Inferior parietal cortex (tissue), 1 donor: Measurements from ENCODE around the gene TSC1.
"Not testable (repeated sequence)": the region's sequence is repeated elsewhere in the genome, so short reads cannot be mapped to it uniquely, and the experiment has no call there.

Source experiments
- DNase-seq: peaks from one replicate; pipeline ENCODE4 v3.0.0-alpha.2; 2016; ENCODE audit errors: extremely low spot score

Gene TSC1

DNA sequence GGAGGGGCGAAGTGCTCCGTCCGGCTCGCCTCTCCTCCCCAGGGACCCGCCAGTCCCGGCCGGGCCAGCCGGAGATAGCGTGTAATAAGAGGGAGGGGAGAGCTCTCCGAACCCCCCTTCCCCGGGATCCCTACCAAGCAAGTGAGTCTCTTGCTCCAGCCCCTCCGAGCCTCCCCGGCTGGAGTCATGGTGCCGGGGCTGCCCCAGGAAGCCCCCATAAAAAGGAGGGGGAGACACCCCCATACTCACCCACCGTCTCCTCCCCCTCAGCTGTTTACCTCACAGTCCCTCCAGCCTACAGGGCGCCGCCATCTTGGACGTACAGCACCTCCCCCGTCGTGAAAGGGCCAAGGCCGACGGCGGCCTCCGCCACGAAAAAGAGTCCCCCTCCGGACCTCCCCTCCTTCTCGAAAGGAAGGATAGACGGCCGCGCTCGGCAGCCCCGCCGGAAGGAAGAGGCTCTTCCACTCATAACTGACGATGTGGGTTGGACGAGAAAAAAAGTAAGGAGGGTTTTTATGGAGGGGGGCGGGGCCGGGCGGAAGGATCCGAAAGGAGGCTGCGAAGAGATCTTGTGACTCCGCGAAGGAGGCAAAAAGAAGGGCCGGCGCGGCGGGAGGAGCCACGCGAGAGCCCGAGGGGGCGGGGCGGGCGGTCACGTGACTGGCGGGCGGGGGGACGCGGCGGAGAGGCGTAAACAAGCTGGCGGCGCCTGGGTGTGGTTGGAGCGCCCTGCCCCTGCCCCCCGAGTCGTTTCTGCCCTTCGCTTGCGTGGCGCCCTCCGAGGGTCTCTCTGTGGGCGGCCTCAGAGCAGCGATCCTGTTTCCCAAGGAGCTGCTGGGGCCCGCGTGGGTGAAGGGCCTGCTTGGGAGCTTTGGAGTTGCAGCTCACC, at the start of gene TSC1:
TSC1 (minus strand) TSS at position 323 of the 892 bp plus-strand sequence. CDS start 15,744 bp downstream, outside the sequence.
- peak; percentile 85 for DNase-seq

DNA sequence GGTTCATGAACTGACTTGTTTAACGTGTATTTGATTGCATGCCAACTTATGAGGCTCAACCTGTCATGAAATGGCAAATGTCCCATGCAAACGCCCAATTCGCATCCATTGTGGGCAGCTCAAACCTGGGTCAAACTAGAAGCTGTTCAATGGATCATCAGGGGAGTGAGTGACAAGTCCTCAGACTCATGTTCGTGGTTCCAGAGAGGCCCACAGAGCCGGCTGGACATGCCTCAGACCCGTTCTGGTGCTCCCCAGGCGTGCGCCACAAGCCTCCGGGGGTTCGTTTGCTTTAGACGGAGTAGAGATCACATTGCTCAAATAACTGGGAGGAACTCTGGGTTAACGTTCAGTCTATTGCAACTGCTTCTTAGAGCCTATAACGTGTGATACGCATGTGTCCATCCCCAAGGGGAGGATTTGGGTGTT, 49.1 kb upstream of the TSC1 start:
- no peak for DNase-seq

DNA sequence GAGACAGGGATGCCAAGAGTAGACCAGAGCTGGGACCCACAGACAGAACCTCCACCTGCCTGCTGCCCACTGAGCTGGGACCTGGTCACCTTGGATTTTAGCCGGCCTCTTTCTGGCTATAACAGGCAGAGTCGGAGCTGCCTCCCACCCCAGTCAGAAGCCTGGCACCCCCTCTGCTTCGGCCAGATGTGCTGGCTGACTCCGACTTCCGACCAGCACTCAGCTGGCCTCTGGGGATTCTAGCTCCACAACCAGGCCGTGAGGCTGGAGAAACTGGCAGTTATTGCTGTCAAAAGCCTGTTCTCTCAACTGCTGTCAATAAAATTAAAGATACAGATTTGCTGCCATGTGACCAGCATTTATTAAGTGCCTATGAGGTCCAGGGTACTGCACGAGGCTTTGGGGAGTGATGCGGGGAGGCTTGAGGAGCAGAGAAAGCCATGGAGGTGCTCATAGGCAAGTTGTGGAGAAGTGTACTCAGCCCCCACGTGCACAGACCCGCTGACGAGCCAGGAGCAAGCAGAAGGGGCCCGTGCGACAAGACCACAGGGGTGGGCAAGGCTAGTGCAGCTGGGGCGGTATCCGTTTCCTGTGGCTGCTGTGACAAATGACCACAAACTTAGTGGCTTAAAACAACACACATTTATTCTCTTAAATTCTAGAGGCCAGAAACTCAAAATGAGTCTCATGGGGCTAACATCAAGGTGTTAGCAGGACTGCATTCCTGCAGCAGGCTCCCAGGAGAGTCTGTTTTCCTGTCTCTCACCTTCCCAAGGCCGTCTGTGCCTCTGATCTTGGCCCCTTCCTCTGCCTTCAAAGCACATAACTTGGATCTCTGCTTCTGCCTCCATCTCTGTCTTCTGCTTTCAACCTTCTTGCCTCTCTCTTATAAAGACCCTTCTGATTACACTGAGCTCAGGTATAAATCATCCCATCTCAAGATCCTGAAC, 47.2 kb upstream of the TSC1 start:
- DNase-seq, result no peak

DNA sequence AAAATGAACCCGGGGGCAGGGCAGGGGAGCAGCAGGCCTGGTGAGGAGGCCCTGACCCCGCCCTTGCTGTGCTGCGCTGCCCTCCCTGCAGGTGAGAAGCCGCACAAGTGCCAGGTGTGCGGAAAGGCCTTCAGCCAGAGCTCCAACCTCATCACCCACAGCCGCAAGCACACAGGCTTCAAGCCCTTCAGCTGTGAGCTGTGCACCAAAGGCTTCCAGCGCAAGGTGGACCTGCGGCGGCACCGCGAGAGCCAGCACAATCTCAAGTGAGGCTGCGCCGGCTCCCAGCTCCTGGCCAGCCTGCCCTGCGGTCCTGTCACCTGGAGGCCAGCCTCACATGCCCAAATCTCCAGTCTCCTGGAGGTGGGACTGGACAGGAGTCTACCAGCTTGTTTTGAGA, 46.4 kb upstream of the TSC1 start:
- DNase-seq, result no peak

DNA sequence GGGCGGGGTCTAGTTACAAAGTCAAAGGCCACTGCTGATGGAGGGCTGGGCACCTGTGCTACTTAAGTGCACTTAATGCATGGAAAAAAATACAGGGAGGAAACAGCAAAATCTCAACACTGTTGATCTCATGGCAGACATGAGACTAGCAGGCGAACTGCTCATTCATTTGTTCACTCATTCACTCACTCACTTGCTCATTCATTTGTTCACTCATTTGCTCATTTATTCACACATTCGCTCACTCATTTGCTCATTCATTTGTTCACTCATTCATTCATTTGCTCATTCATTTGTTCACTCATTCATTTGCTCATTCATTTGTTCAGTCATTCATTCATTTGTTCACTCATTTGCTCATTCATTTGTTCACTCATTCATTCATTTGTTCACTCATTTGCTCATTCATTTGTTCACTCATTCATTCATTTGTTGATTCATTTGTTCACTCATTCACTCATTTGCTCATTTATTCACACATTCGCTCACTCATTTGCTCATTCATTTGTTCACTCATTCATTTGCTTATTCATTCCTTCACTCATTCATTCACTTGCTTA, 45.7 kb upstream of the TSC1 start:
- DNase-seq, result not testable (repeated sequence)

DNA sequence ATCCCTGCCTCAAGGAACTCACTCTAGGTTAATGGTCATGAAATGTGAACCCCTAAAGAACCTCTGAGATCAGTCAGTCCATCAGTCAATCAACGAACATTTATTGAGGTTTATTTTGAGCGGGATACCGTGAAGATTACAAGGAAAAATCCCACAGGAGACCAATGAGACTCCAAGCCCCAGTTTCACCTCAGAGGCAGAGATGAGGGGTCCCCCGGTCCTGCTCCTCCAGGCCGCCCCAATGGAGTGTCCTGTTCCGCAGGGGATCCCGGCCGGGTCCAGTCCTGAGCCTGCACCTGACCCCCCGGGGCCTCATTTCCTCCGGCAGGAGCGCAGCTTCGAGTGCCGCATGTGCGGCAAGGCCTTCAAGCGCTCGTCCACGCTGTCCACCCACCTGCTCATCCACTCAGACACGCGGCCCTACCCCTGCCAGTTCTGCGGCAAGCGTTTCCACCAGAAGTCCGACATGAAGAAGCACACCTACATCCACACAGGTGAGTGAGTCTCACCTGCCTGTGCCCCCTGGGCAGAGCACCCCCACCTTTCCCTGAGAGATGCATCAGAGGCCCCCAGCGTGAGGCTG, 45.1 kb upstream of the TSC1 start:
- no peak for DNase-seq

DNA sequence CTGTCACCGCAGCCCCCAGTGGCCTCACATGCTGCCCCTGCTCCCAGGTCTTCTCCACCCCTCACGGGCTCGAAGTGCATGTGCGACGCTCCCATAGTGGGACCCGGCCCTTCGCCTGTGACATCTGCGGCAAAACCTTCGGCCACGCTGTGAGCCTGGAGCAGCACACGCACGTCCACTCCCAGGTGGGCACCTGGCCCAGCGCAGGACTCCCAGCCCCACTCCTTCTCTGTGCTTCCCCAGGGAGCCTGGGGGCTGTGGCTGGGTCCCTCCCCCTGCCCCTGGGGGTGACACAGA, 44.5 kb upstream of the TSC1 start:
- DNase-seq, result no peak

DNA sequence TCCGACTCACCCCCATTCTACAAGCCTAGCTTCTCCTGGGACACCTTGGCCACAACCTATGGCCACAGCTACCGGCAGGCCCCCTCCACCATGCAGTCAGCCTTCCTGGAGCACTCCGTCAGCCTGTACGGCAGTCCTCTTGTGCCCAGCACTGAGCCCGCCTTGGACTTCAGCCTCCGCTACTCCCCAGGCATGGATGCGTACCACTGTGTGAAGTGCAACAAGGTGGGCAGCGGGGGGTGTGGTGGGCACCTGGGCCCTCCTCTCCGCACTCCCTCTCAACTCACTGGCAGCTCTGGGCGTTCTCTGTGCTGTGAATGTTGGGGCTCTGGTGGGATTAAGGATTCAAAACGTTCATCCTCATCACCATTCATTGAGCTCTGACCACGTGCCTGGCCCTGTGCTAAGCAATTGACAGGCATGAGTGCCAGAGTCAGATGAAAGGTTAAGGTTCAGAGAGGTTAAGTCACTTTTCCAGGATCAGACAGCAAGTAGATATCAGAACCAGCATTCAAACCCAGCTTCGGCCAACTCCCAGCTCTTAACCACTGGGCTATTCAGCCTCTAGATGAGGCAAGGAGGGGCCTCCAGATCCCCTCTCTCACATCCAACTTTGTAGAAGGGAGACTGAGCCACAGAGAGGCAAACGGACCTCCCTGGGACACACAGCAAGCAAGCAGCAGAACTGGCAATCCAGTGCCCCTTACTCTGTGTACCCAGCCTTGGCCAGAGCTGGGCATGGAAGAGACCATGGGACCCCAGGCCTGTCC, 44.0 kb upstream of the TSC1 start:
- DNase-seq, result no peak

DNA sequence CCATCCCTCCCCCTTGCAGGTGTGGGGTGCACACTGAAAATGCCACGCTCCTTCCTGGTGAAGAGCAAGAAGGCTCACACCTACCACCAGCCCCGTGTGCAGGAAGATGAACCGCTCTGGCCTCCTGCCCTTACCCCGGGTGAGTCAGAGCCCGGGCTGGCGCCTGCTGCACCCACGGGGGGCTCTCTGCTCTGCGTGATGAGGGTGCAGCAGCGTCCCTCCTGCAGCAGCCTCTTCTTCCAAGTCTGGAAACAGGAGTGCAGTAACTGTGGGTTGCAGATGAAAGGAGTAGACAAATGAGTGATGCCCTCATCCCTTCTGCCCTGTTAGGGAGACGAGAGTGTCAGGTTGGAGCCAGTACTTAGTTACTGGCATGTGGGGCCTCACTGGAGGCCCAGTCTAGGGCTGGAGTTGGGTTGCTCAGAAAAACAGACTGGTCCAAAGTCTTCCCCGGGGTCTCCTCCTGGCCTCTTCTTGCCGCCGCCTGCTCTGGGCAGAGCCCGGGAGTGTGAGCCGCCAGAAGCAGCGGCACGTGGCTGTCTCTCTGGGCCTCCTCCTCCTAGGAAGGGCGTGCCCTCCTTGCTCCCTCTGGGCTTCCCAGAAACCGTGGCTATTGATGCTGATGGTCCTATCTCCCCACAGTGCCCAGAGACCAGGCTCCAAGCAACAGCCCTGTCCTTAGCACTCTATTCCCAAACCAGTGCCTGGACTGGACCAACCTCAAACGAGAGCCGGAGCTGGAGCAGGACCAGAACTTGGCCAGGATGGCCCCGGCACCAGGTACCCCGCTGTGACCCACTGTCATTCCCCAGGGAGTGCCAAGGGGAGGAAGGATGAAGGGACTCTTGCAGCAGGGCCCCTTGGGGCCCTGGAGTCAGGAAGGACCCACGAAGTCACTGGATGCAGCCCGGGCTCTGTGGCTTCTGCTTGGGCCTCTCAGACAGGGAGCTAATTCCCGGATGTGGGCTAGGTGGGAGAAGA, 42.5 kb upstream of the TSC1 start:
- DNase-seq, result no peak

DNA sequence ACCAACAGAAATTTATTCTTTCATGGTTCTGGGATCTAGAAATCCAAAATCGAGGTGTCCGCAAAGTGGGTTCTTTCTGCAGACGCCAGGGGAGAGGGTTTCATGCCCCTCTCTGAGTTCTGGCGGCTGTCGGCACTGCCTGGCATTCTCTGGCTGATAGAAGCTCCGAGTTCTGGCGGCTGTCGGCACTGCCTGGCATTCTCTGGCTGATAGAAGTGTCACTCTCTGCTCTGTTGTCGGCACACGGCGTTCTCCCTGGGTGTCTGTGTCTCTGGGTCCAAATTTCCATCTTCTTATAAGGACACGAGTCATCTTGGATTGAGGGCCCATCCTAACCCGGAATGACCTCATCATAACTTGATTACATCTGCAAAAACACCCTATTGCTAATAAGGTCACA, 41.7 kb upstream of the TSC1 start:
- no peak for DNase-seq

DNA sequence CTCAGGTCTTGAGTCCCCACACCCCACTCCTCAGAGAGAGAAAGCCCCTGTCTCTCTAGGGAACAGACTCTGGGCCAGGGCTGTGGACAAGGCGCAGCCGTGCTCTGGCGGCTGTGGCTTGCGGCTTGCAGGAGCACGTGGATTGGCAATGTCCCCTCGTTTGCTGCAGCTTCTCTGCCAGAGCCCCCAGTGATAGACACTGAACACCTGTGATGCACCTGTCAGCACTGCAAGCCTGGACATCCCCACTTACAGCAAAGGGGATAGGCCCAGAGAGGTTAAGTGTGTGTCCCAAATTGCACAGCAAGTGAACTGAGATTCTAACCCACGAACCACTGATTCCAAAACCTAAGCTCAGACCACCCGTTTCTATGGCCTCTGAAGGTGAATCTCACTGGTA, 41.1 kb upstream of the TSC1 start:
- DNase-seq, result no peak

DNA sequence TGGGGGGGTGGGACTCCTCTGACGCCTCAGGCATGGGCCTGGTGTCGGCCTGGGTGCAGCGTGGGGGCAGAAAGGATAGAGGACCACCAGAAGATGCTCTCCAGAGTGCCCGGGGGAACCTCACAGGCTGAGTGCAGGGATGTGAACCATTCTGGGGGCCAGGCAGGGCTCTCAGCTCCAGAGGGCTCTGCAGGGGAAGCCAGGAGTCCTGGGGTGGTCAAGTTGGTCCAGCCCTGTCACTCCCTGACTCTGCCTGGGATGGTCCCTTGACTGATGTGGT, 40.6 kb upstream of the TSC1 start:
- DNase-seq, result no peak

DNA sequence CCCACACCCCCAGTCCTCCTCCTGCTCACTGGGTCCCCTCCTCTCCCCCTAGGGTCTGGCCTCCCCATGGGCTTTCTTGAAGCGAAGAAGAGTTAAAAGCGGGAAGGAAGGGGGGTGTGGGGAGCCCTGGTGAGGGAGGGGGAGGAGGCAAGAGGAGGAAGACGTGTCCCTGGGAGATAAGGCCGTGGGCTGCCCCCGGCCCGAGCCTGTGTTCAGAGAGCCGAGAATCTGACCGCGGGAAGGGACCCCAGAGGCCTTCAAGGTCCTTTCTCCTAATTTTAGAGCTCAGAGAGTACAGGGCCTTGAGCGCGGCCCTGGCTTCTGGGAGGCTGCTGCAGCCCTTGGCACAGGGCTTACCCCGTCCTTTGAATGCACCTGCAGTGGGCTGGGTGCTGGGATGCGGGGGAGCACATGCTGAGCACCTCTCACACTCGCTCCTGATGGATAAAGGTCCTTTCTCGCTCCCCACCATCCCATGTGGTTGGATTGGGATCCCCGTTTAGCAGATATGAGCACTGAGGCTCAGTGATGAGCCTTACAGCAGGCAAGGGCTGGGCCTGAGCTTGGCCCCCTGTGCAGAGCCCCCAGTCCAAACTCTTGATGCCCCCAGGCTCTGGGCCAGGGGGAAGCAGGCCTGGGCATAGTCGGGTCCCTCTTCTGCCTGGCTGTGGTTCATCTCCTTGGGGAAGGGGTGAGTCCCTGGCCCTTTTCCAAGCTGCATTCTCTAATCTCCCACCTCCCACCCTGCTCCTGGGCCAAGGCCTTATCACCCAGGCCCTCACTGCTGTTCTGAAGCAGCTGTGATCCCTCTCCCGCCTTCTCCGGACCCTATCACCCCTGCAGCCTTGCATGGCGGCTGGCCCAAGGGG, 40.0 kb upstream of the TSC1 start:
- no peak for DNase-seq

DNA sequence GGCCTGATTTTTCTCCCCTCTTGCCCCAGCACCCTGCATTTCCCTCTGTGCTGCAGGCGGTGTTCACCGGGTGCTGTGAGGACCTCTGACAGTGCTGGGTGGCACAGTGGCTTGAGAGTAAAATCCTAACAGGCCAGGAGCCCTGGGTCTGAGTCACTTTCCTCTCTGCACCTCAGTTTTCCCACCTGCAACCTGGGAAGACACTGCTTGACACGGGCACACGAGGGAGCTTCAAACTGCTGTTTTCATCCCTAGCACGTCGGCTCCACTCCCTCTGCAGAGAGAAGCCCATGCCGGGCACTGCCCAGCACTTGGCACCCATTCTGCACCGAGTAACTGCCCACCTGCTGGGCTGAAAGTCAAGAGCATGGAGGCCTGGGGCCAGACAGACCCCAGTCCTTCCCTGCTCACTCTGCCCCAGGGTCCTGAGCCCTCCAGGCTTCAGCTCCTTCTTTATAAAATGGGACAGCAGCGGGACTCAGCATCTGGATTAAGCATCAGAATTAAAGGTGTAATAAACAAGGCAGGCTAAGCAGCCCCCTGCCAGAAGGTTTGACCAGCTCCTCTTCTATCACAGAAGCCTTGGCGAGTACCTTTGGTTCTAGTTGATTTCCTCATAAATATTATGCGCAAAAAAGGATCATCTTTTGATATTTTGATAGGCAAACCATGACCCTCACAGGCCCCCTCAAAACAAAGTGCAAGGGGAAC, 39.2 kb upstream of the TSC1 start:
- no peak for DNase-seq

DNA sequence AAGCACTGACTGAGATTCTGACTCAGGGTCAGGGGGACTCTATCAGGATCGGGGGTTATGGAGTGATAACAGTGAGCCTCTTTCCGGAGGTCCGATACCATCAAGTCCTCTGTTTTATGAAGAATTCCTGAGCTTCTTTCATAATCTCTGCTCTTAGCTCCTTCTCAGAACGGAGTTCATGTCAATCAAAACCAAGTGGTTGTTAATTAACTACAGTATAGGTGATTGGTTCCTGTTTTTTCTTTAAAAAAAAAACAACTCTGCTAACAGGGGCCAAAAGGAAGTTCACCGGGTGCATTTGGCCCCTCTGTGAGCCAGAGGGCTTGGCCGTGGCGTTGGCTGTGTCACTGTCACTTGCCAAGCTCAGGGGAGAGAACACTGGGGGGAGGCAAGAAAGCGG, 38.0 kb upstream of the TSC1 start:
- DNase-seq, result no peak

DNA sequence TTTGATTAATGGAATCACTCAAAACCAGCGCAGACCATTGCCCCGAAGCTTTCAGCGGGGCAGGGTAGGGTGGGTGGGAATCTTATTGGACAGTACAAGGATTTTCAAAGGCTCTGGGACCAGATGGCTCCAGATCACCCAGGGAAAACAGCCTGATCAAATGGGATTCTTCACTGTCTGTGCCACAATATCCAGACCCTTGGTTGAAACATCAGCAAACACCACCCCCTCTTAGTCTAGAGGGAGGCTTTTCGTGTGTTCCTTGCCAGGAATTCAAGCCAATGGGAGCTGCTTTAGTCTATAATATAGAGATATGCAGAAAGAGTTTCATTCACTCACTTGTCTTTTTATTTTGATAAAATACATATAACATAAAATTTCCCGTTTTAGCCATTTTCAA, 35.7 kb upstream of the TSC1 start:
- DNase-seq, result no peak

DNA sequence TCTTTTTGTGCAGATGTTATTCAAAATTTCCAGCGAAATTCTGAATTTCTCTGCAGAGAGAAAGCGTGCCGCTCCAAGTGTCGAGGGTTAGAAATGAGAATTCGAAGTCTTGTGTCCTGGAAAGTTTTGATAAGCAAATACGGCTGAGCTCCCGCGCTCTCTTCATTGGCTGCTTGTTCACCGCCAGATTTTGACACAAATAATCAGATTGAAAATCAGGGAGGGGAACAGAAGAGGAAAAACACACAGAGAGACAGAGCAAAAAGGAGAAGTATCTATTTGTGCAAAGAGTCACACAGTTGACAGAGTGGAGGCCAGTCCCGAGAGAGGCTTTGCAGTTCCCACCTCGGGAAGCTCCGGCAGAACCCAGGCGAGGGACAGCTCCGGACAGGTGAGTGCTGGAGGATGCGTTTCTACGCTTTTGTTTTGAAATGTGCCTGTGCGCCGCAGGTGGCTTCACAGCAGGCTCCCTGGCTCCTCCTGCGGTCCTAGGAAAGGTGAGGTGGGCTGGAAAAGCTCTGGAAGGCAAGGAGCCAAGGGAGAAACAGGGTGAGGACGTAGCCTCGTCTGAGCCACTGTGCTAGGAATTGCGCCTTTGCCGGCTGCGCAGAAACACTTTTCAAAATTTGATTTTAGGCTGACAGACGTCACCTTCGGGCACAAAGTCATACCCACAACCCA, 34.2 kb upstream of the TSC1 start, which contains the start of gene GFI1B:
GFI1B (plus strand) TSS at position 244 of the 681 bp plus-strand sequence. CDS start 7,985 bp downstream, outside the sequence.
- DNase-seq, result no peak

DNA sequence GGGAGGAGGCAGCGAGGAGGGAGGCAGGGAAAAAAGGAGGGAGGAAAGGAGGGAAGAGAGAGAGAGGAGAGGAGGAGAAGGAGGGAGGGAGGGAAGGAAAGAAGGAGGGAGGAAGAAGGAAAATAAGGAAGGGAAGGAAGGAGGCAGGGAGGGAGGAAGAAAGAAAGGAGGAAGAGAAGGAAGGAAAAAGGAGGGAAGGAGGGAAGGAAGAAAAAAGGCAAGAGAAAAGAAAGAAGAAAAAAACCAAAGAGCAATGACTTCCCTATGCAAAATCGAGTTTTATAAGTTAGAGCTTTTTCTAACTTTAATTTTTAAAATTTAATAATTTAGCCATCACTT, 33.7 kb upstream of the TSC1 start:
- DNase-seq, result no peak
